ENCODE results near the gene CHAT. TPM values are rescaled to one million over a fixed set of nuclear protein-coding genes. Genes with fewer than 3 reads are reported as not detected.

The CHAT gene
- total RNA-seq, 1 experiment from 2014 or later, result not detected

GRCh38 chr10:49593998-49594397 is 19.8 kb upstream of the CHAT start:
- H3K9me3 ChIP-seq (ENCODE audit: insufficient read depth, low read depth), result no peaks in the 10 kb centered on the region; the same call in 1 of the 2 replicates
- H3K9me2 ChIP-seq (ENCODE audit: insufficient read depth), result no peaks in the 10 kb centered on the region
- H3F3A ChIP-seq (ENCODE audit: insufficient read depth, low read depth), result peaks cover 4% of the 10 kb centered on the region; the same call in 1 of the 2 replicates
- TF ChIP-seq EZH2 (IDR thresholded peaks at IDR 0.05; ENCODE audit: low read depth) (no peak), CTCF (conservative IDR thresholded peaks at IDR 0.05) (no peak)
- no peaks in the 10 kb centered on the region for H4K20me1 ChIP-seq (ENCODE audit: insufficient read depth)
- no peaks in the 10 kb centered on the region for H3K4me1 ChIP-seq (replicated peaks; ENCODE audit: insufficient read depth)
- no peaks in the 10 kb centered on the region for H3K79me2 ChIP-seq (ENCODE audit: low read depth)
- H3K4me3 ChIP-seq, result no peak overlapping the region
- H3K27me3 ChIP-seq (ENCODE audit: insufficient read depth, low read depth), result no peaks in the 10 kb centered on the region
- CTCF ChIA-PET, result no interaction called here
- no peak overlapping the region for H2AFZ ChIP-seq
- DNase-seq, result no peak
- H3K27ac ChIP-seq, result no peak overlapping the region
- no peak overlapping the region for H3K4me2 ChIP-seq
- intact Hi-C loops (cut with micrococcal nuclease; ENCODE audit: unreplicated experiment), result loop anchor here (1.0 to 5.0 kb wide), 4 partner anchors 43 to 937 kb away; partner anchors contain the start of gene ERCC6
- POLR2A ChIA-PET (ENCODE audit: unreplicated experiment), result no interaction called here
- no peaks in the 10 kb centered on the region for H3K36me3 ChIP-seq (ENCODE audit: low read depth)
- no TSS peak for BruUV-seq (replicated peaks)

- Histone ChIP-seq H3K4me2 (no peak overlapping the region), H3K4me1 (replicated peaks; ENCODE audit: insufficient read depth) (no peaks in the 10 kb centered on the region), H3F3A (ENCODE audit: insufficient read depth, low read depth) (0 out of 2 replicates have a peak, but pooled peaks cover 4% of the 10 kb centered on the region), H4K20me1 (ENCODE audit: insufficient read depth) (no peaks in the 10 kb centered on the region), H3K4me3 (no peak overlapping the region), H2AFZ (no peak overlapping the region), H3K9me2 (ENCODE audit: insufficient read depth) (no peaks in the 10 kb centered on the region), H3K9me3 (ENCODE audit: insufficient read depth, low read depth) (no peaks in the 10 kb centered on the region; the same call in 1 of the 2 replicates), H3K27ac (no peak overlapping the region), H3K79me2 (ENCODE audit: low read depth) (no peaks in the 10 kb centered on the region), H3K36me3 (ENCODE audit: low read depth) (no peaks in the 10 kb centered on the region), H3K27me3 (ENCODE audit: insufficient read depth, low read depth) (no peaks in the 10 kb centered on the region)
- intact Hi-C loops (cut with micrococcal nuclease; ENCODE audit: unreplicated experiment), result loop anchor here (1.0 to 5.0 kb wide), 2 partner anchors 630 to 937 kb away; no protein-coding TSS in a partner anchor
- TF ChIP-seq EZH2 (IDR thresholded peaks at IDR 0.05; ENCODE audit: low read depth), result no peak
- peak; percentile 94 for TF ChIP-seq CTCF (conservative IDR thresholded peaks at IDR 0.05)
- peak in 1 of 2 experiments; percentile 44 for DNase-seq
- no TSS peak for BruUV-seq (replicated peaks)
- ChIA-PET CTCF (interaction anchor here (0.7 to 0.8 kb wide), 2 partner anchors 56 to 64 kb away, joined by 3 to 13 read pairs; partner anchors contain the start of gene ERCC6), POLR2A (ENCODE audit: unreplicated experiment) (interaction anchor here (0.5 kb wide), 1 partner anchor 69 kb away, joined by 4 read pairs; no protein-coding TSS in a partner anchor)
Observed at GRCh38 chr10:49594594-49594993, 19.2 kb upstream of the CHAT start.

GRCh38 chr10:49595003-49595712 is 18.7 kb upstream of the CHAT start:
- DNase-seq, result no peak
- Histone ChIP-seq H3K9me3 (ENCODE audit: insufficient read depth, low read depth) (no peaks in the 10 kb centered on the region), H2AFZ (no peak overlapping the region), H3F3A (ENCODE audit: insufficient read depth, low read depth) (0 out of 2 replicates have a peak, but pooled peaks cover 3% of the 10 kb centered on the region), H3K36me3 (ENCODE audit: low read depth) (no peaks in the 10 kb centered on the region), H3K4me2 (no peak overlapping the region), H3K27me3 (ENCODE audit: insufficient read depth, low read depth) (no peaks in the 10 kb centered on the region), H3K4me3 (no peak overlapping the region), H3K79me2 (ENCODE audit: low read depth) (no peaks in the 10 kb centered on the region), H3K9me2 (ENCODE audit: insufficient read depth) (no peaks in the 10 kb centered on the region), H3K4me1 (replicated peaks; ENCODE audit: insufficient read depth) (no peaks in the 10 kb centered on the region), H4K20me1 (ENCODE audit: insufficient read depth) (no peaks in the 10 kb centered on the region), H3K27ac (no peak overlapping the region)
- ChIA-PET POLR2A (ENCODE audit: unreplicated experiment) (interaction anchor here (0.5 kb wide), 1 partner anchor 69 kb away, joined by 4 read pairs; no protein-coding TSS in a partner anchor), CTCF (interaction anchor here (0.6 to 0.8 kb wide), 3 partner anchors 56 to 1009 kb away, joined by 3 to 13 read pairs (median 4); partner anchors contain the start of gene ERCC6)
- intact Hi-C loops (cut with micrococcal nuclease; ENCODE audit: unreplicated experiment), result no loop called here
- no peak for TF ChIP-seq EZH2 (IDR thresholded peaks at IDR 0.05; ENCODE audit: low read depth)
- BruUV-seq (replicated peaks), result no TSS peak
